HEK293 (cell line): ENCODE measurements around the gene MBOAT7.

Experiments
- CTCF ChIA-PET: fragments of 350-600 bp; formaldehyde crosslinking; extraction: SDS; loops from one replicate; lab custom pipeline; 2021; ENCODE audit warnings: antibody characterized with exemption; lab: Yijun Ruan, JAX
- POLR2A ChIA-PET: fragments of 300-600 bp; formaldehyde crosslinking; extraction: SDS; loops from one replicate; lab custom pipeline; 2020; ENCODE audit warnings: antibody characterized with exemption, inconsistent platforms; lab: Yijun Ruan, JAX
- H3K27ac ChIP-seq: fragments of 200-500 bp; sonication (Bioruptor generic); 2 replicates; pipeline ENCODE4 v1.5.1; 2014; ENCODE audit warnings: low read depth, low read length, control low read depth, inconsistent platforms; ENCODE audit errors: extremely low read depth
- H3K36me3 ChIP-seq, 2 experiments: fragments of 200-500 bp in 1 of 2; sonication (Bioruptor generic) in 1 of 2; 1 replicate in 1 of 2; 2 replicates in 1 of 2; pipeline ENCODE4 v1.5.1; 2014 to 2017; ENCODE audit warnings: inconsistent platforms in 2 of 2, low read length in 2 of 2; ENCODE audit not compliant: control insufficient read depth in 2 of 2, insufficient read depth in 1 of 2
- H3K4me1 ChIP-seq: fragments of 200-500 bp; sonication (Bioruptor generic); 2 replicates; pipeline ENCODE4 v1.5.1; 2014; ENCODE audit warnings: mild to moderate bottlenecking, low read length, inconsistent platforms; ENCODE audit not compliant: control insufficient read depth, insufficient read depth
- H3K4me3 ChIP-seq: 2 replicates; pipeline ENCODE4 v1.5.1; 2011; ENCODE audit warnings: low read depth, mild to moderate bottlenecking, control low read depth, low read length, moderate library complexity
- H3K9me3 ChIP-seq: fragments of 200-500 bp; sonication (Bioruptor generic); 2 replicates; pipeline ENCODE4 v1.5.1; 2014; ENCODE audit warnings: low read depth, low read length, inconsistent platforms; ENCODE audit not compliant: control insufficient read depth, insufficient read depth
- AEBP2 ChIP-seq: fragments of 450-650 bp; formaldehyde crosslinking; IDR thresholded peaks from 2 replicates; pipeline ENCODE4 v1.5.1; 2016; ENCODE audit warnings: missing biosample characterization, missing genetic modification characterization, borderline replicate concordance
- MYNN ChIP-seq: fragments of 450-650 bp; formaldehyde crosslinking; IDR thresholded peaks from 2 replicates; pipeline ENCODE4 v1.5.1; 2016; ENCODE audit warnings: missing biosample characterization, missing genetic modification characterization, borderline replicate concordance
- RBAK ChIP-seq: fragments of 450-650 bp; formaldehyde crosslinking; IDR thresholded peaks from 2 replicates; pipeline ENCODE4 v1.5.1; 2016; ENCODE audit warnings: missing biosample characterization, missing genetic modification characterization
- SCRT1 ChIP-seq: fragments of 450-650 bp; formaldehyde crosslinking; IDR thresholded peaks from 2 replicates; pipeline ENCODE4 v1.5.1; 2016; ENCODE audit warnings: missing biosample characterization, missing genetic modification characterization, borderline replicate concordance
- SCRT2 ChIP-seq: fragments of 450-650 bp; formaldehyde crosslinking; IDR thresholded peaks from 2 replicates; pipeline ENCODE4 v1.5.1; 2016; ENCODE audit warnings: missing biosample characterization, missing genetic modification characterization
- TSHZ1 ChIP-seq: fragments of 450-650 bp; formaldehyde crosslinking; IDR thresholded peaks from 2 replicates; pipeline ENCODE4 v1.5.1; 2016; ENCODE audit warnings: missing biosample characterization, missing genetic modification characterization, borderline replicate concordance
- ZBTB44 ChIP-seq: fragments of 450-650 bp; IDR thresholded peaks from 2 replicates; pipeline ENCODE4 v1.5.1; 2018; ENCODE audit warnings: missing biosample characterization, mild to moderate bottlenecking, missing genetic modification characterization
- ZFP3 ChIP-seq: fragments of 450-650 bp; formaldehyde crosslinking; IDR thresholded peaks from 2 replicates; pipeline ENCODE4 v1.5.1; 2016; ENCODE audit warnings: low read depth, missing biosample characterization, missing genetic modification characterization
- ZNF140 ChIP-seq: fragments of 450-650 bp; formaldehyde crosslinking; IDR thresholded peaks from 2 replicates; pipeline ENCODE4 v1.5.1; 2016; ENCODE audit warnings: missing biosample characterization, missing genetic modification characterization
- ZNF184 ChIP-seq: fragments of 450-650 bp; IDR thresholded peaks from 2 replicates; pipeline ENCODE4 v1.5.1; 2018; ENCODE audit warnings: missing biosample characterization, mild to moderate bottlenecking, missing genetic modification characterization
- ZNF202 ChIP-seq: fragments of 450-650 bp; formaldehyde crosslinking; IDR thresholded peaks from 2 replicates; pipeline ENCODE4 v1.5.1; 2016; ENCODE audit warnings: missing biosample characterization, missing genetic modification characterization, borderline replicate concordance
- ZNF221 ChIP-seq: fragments of 450-650 bp; formaldehyde crosslinking; IDR thresholded peaks from 2 replicates; pipeline ENCODE4 v1.5.1; 2017; ENCODE audit warnings: missing biosample characterization, missing genetic modification characterization, borderline replicate concordance
- ZNF223 ChIP-seq: fragments of 450-650 bp; formaldehyde crosslinking; IDR thresholded peaks from 2 replicates; pipeline ENCODE4 v1.5.1; 2016; ENCODE audit warnings: missing biosample characterization, missing genetic modification characterization
- ZNF24 ChIP-seq: fragments of 450-650 bp; formaldehyde crosslinking; IDR thresholded peaks from 2 replicates; pipeline ENCODE4 v1.5.1; 2016; ENCODE audit warnings: missing biosample characterization, missing genetic modification characterization
- ZNF324 ChIP-seq: fragments of 450-650 bp; formaldehyde crosslinking; IDR thresholded peaks from 2 replicates; pipeline ENCODE4 v1.5.1; 2016; ENCODE audit warnings: missing biosample characterization, missing genetic modification characterization
- ZNF501 ChIP-seq: fragments of 450-650 bp; formaldehyde crosslinking; IDR thresholded peaks from 2 replicates; pipeline ENCODE4 v1.5.1; 2016; ENCODE audit warnings: missing biosample characterization, missing genetic modification characterization
- ZNF585B ChIP-seq: fragments of 450-650 bp; formaldehyde crosslinking; IDR thresholded peaks from 2 replicates; pipeline ENCODE4 v1.5.1; 2016; ENCODE audit warnings: missing biosample characterization, missing genetic modification characterization
- ZNF660 ChIP-seq: fragments of 450-650 bp; IDR thresholded peaks from 2 replicates; pipeline ENCODE4 v1.5.1; 2018; ENCODE audit warnings: missing biosample characterization, mild to moderate bottlenecking, missing genetic modification characterization
- ZNF670 ChIP-seq: fragments of 450-650 bp; formaldehyde crosslinking; IDR thresholded peaks from 2 replicates; pipeline ENCODE4 v1.5.1; 2016; ENCODE audit warnings: missing biosample characterization, missing genetic modification characterization, low read depth
- ZSCAN18 ChIP-seq: fragments of 450-650 bp; formaldehyde crosslinking; IDR thresholded peaks from 2 replicates; pipeline ENCODE4 v1.5.1; 2016; ENCODE audit warnings: missing biosample characterization, missing genetic modification characterization
- ZSCAN23 ChIP-seq: fragments of 450-650 bp; formaldehyde crosslinking; IDR thresholded peaks from 2 replicates; pipeline ENCODE4 v1.5.1; 2016; ENCODE audit warnings: missing biosample characterization, missing genetic modification characterization

Gene MBOAT7

GRCh38 chr19:54128441-54128725, 61.0 kb downstream of the MBOAT7 start:
- Histone ChIP-seq H3K4me3 (no peak overlapping the region), H3K4me1 (no peaks in the 10 kb centered on the region), H3K9me3 (no peaks in the 10 kb centered on the region), H3K36me3 (peaks cover 17 to 79% of the 10 kb centered on the region in 2 experiments), H3K27ac (no peak overlapping the region)
- ChIA-PET POLR2A (interaction anchor here (0.6 to 6.2 kb wide), 2 partner anchors 9 to 244 kb away, joined by 3 to 37 read pairs; partner anchors contain the start of gene CNOT3), CTCF (interaction anchor here (0.5 kb wide), 1 partner anchor 1313 kb away, joined by 3 read pairs; no protein-coding TSS in a partner anchor)
- TF ChIP-seq ZNF501 (tag by site-specific recombination), result no peak
- TF ChIP-seq ZNF221 (tag by site-specific recombination), result no peak
- no peak for TF ChIP-seq ZSCAN18 (tag by site-specific recombination)
- no peak for TF ChIP-seq ZNF660 (tag by site-specific recombination)

- POLR2A ChIA-PET, result interaction anchor here (0.6 to 6.2 kb wide), 2 partner anchors 9 to 244 kb away, joined by 3 to 37 read pairs; partner anchors contain the start of gene CNOT3
- TF ChIP-seq SCRT1 (tag by site-specific recombination) (peak; percentile 58; the same call in 1 of the 2 replicates), ZNF324 (no peak), SCRT2 (peak; percentile 78)
- H3K4me3 ChIP-seq, result no peak overlapping the region
- peaks cover 17 to 84% of the 10 kb centered on the region in 2 experiments for H3K36me3 ChIP-seq
- H3K4me1 ChIP-seq, result no peaks in the 10 kb centered on the region
- H3K27ac ChIP-seq, result no peak overlapping the region
- CTCF ChIA-PET, result interaction anchor here (0.5 kb wide), 1 partner anchor 1314 kb away, joined by 3 read pairs; no protein-coding TSS in a partner anchor
- H3K9me3 ChIP-seq, result no peaks in the 10 kb centered on the region
Measured at GRCh38 chr19:54127688-54128440, 61.5 kb downstream of the MBOAT7 start.

- H3K27ac ChIP-seq, result no peak overlapping the region
- no peaks in the 10 kb centered on the region for H3K4me1 ChIP-seq
- ChIA-PET POLR2A (interaction anchor here (1.1 to 6.2 kb wide), 2 partner anchors 11 kb away, joined by 5 to 37 read pairs; partner anchors contain the start of genes CNOT3, PRPF31 and TFPT), CTCF (interaction anchor here (0.6 kb wide), 1 partner anchor 28 kb away, joined by 3 read pairs; no protein-coding TSS in a partner anchor)
- peaks cover 12 to 89% of the 10 kb centered on the region in 2 experiments; a peak in 2 of 3 replicates for H3K36me3 ChIP-seq
- no peaks in the 10 kb centered on the region for H3K9me3 ChIP-seq
- TF ChIP-seq ZFP3 (tag by site-specific recombination) (no peak), RBAK (no peak), ZNF24 (tag by site-specific recombination) (no peak), TSHZ1 (tag by site-specific recombination) (no peak), ZNF585B (no peak), ZSCAN23 (no peak), ZNF223 (tag by site-specific recombination) (no peak), ZNF670 (tag by site-specific recombination) (no peak), ZNF202 (tag by site-specific recombination) (no peak), ZNF184 (tag by site-specific recombination) (no peak), ZNF140 (tag by site-specific recombination) (no peak), MYNN (tag by site-specific recombination) (no peak), AEBP2 (tag by site-specific recombination) (no peak), ZBTB44 (tag by site-specific recombination) (no peak)
- H3K4me3 ChIP-seq, result no peak overlapping the region
Measured at GRCh38 chr19:54125713-54126112, 63.7 kb downstream of the MBOAT7 start.
